HEK293 (cell line): Measurements from ENCODE around the gene KIF13A.

Experiments
- MEIS1 ChIP-seq: sonication (generic); formaldehyde crosslinking; IDR thresholded peaks from 2 replicates; pipeline ENCODE4 v1.8.1; 2022; ENCODE audit warnings: missing genetic modification reagents, mild to moderate bottlenecking, borderline replicate concordance
- REST ChIP-seq: fragments of 450-650 bp; formaldehyde crosslinking; IDR thresholded peaks from 2 replicates; pipeline ENCODE4 v1.5.1; 2016; ENCODE audit warnings: missing biosample characterization, missing genetic modification characterization
- ZNF18 ChIP-seq: fragments of 450-650 bp; formaldehyde crosslinking; IDR thresholded peaks from 2 replicates; pipeline ENCODE4 v1.5.1; 2016; ENCODE audit warnings: missing biosample characterization, missing genetic modification characterization
- ZNF48 ChIP-seq: fragments of 450-650 bp; formaldehyde crosslinking; IDR thresholded peaks from 2 replicates; pipeline ENCODE4 v1.5.1; 2016; ENCODE audit warnings: missing biosample characterization, missing genetic modification characterization
- ZNF777 ChIP-seq: fragments of 450-650 bp; formaldehyde crosslinking; IDR thresholded peaks from 2 replicates; pipeline ENCODE4 v1.5.1; 2017; ENCODE audit warnings: missing biosample characterization, missing genetic modification characterization, borderline replicate concordance
- TF ChIP-seq, protein P1 (sequence below): fragments of 450-650 bp; formaldehyde crosslinking; IDR thresholded peaks from 2 replicates; pipeline ENCODE4 v1.5.1; 2016; ENCODE audit warnings: missing biosample characterization, missing genetic modification characterization
- TF ChIP-seq, protein P2 (sequence below): fragments of 450-650 bp; formaldehyde crosslinking; IDR thresholded peaks from 2 replicates; pipeline ENCODE4 v1.5.1; 2016; ENCODE audit warnings: missing biosample characterization, missing genetic modification characterization
- TF ChIP-seq, protein P3 (sequence below): fragments of 450-650 bp; formaldehyde crosslinking; IDR thresholded peaks from 2 replicates; pipeline ENCODE4 v1.5.1; 2016; ENCODE audit warnings: missing biosample characterization, missing genetic modification characterization

DNA sequence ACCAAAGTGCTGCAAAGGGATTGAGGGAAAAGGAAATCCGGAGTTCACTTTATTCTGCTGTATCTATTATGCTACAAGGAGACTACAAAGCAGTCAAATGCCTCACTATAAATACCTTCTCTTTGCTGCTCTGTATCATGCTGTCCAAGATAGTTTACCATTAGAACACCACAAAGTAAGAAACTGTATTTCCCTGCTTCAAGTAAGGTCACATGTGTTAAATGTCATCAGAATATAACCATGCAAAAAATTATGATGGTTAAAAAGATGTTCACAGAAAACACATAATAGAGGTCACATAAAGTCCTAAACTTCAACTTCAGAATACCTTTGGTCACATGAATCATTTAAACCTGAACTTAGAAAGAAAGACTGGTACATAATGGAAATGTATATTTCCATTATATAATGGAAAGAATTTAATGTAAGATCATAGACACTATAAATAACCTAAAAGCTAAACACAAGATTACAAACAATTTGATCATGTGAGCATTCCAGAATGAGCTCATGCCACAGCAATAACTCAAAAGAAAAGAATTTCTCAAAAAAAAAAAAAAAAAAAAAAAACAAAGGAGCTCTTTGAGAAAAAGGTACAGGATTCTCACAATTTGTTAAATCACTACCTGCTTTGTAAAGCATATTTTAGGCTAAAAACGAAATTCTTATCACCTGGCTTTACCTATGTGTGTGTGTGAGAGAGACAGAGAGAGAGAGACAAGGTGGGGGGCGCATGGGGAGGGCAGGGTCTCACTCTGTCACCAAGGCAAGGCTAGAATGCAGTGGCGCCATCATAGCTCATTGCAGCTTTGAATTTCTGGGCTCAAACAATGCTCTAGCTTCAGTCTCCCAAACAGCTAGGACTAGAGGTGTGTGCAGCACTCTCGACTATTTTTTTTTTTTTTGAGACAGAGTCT is 58.7 kb downstream of the KIF13A start:
- TF ChIP-seq, protein P1, sequence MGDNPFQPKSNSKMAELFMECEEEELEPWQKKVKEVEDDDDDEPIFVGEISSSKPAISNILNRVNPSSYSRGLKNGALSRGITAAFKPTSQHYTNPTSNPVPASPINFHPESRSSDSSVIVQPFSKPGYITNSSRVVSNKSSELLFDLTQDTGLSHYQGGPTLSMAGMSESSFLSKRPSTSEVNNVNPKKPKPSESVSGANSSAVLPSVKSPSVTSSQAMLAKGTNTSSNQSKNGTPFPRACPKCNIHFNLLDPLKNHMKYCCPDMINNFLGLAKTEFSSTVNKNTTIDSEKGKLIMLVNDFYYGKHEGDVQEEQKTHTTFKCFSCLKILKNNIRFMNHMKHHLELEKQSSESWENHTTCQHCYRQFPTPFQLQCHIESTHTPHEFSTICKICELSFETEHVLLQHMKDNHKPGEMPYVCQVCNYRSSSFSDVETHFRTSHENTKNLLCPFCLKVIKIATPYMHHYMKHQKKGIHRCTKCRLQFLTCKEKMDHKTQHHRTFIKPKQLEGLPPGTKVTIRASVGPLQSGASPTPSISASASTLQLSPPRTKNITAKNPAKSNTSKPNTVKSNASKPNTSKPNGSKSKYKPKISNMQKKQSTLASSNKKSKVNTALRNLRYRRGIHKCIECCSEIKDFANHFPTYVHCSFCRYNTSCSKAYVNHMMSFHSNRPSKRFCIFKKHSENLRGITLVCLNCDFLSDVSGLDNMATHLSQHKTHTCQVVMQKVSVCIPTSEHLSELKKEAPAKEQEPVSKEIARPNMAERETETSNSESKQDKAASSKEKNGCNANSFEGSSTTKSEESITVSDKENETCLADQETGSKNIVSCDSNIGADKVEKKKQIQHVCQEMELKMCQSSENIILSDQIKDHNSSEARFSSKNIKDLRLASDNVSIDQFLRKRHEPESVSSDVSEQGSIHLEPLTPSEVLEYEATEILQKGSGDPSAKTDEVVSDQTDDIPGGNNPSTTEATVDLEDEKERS (tag by site-specific recombination) = no peak
- no peak for TF ChIP-seq ZNF777 (tag by site-specific recombination)
- TF ChIP-seq, protein P2, sequence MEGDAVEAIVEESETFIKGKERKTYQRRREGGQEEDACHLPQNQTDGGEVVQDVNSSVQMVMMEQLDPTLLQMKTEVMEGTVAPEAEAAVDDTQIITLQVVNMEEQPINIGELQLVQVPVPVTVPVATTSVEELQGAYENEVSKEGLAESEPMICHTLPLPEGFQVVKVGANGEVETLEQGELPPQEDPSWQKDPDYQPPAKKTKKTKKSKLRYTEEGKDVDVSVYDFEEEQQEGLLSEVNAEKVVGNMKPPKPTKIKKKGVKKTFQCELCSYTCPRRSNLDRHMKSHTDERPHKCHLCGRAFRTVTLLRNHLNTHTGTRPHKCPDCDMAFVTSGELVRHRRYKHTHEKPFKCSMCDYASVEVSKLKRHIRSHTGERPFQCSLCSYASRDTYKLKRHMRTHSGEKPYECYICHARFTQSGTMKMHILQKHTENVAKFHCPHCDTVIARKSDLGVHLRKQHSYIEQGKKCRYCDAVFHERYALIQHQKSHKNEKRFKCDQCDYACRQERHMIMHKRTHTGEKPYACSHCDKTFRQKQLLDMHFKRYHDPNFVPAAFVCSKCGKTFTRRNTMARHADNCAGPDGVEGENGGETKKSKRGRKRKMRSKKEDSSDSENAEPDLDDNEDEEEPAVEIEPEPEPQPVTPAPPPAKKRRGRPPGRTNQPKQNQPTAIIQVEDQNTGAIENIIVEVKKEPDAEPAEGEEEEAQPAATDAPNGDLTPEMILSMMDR = no peak
- TF ChIP-seq MEIS1 (CRISPR knock-in tag) = no peak
- no peak for TF ChIP-seq ZNF48 (tag by site-specific recombination)
- TF ChIP-seq REST (tag by site-specific recombination) = no peak
- no peak for TF ChIP-seq ZNF18
- TF ChIP-seq, protein P3, sequence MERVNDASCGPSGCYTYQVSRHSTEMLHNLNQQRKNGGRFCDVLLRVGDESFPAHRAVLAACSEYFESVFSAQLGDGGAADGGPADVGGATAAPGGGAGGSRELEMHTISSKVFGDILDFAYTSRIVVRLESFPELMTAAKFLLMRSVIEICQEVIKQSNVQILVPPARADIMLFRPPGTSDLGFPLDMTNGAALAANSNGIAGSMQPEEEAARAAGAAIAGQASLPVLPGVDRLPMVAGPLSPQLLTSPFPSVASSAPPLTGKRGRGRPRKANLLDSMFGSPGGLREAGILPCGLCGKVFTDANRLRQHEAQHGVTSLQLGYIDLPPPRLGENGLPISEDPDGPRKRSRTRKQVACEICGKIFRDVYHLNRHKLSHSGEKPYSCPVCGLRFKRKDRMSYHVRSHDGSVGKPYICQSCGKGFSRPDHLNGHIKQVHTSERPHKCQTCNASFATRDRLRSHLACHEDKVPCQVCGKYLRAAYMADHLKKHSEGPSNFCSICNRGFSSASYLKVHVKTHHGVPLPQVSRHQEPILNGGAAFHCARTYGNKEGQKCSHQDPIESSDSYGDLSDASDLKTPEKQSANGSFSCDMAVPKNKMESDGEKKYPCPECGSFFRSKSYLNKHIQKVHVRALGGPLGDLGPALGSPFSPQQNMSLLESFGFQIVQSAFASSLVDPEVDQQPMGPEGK (tag by site-specific recombination) = no peak
